ENCODE measurements around the gene SLC25A29.
"Not testable (repeated sequence)": the region's sequence is repeated elsewhere in the genome, so short reads cannot be mapped to it uniquely, and the experiment has no call there.

Gene SLC25A29

DNA sequence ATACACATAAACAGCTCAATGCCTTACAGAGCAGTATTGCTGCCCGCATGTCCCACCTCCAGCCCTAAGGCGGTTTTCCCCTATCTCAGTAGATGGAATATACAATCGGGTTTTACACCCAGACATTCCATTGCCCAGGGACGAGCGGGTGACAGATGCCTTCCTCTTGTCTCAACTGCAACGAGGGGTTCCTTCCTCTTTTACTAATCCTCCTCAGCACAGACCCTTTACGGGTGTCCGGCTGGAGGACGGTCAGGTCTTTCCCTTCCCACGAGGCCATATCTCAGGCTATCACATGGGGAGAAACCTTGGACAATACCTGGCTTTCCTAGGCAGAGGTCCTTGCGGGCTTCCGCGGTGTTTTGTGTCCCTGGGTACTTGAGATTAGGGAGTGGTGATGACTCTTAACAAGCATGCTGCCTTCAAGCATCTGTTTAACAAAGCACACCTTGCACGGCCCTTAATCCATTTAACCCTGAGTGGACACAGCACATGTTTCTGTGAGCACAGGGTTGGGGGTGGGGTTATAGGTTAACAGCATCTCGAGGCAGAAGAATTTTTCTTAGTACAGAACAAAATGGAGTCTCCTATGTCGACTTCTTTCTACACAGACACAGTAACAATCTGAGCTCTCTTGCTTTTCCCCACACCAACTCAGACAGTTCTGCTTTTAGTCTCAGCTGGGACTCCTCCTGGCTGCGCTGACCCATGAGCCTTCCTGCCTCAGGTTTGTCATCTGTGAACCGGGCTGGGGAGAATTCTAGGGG is 6.0 kb upstream of the SLC25A29 start:
- DNase-seq (ENCODE audit: low read depth) = not testable (repeated sequence)

GRCh38 chr14:100309028-100309737 is 2.9 kb upstream of the SLC25A29 start:
- no peak for DNase-seq (ENCODE audit: low read depth)

- DNase-seq (ENCODE audit: low read depth) = not testable (repeated sequence)
These were observed 2.2 kb upstream of the SLC25A29 start for GRCh38 chr14:100308427-100308792.

GRCh38 chr14:100307766-100308426 is 1.7 kb upstream of the SLC25A29 start:
- no peak for DNase-seq (ENCODE audit: low read depth)

- no peak for DNase-seq (ENCODE audit: low read depth)
These were observed 938 bp upstream of the SLC25A29 start for GRCh38 chr14:100306998-100307765.

DNA sequence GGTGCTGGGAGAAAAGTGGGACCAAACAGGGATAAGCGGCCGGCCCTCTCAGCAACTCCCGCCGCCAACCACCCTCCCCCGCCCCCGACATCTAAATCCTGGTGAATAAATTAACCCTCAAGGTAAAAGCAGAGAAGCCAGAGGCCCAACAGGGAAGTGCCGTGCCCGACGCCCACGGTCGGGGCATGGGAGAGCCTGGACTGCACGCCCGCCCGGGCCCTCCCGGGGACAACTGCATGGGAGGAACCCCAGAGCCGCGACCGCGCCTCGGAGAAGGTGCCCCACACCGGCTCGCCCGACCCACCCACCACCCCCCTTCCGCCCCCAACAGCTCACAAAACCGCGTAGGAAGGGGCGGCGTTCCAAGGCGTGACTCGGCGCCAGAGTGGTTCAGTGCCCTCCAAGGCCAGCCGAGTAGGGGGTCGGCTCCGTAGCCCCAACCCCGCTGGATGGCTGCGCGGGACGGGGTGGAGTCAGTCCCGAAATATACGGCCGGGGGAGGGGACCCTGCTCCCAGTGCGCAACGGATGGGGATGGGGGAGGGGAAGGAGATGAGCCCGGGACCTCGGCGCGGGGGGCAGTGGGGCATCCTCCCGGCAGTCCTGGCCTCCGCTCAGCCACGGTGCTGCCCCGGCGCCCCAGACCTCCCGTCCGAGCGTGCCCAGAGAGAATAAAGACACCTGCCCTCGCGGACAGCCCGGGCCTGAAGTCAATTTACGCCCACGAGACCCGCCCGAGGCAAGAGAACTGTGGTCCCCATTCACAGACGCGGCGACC is 732 bp downstream of the SLC25A29 start:
- peak; percentile 40 for DNase-seq (ENCODE audit: low read depth)

DNA sequence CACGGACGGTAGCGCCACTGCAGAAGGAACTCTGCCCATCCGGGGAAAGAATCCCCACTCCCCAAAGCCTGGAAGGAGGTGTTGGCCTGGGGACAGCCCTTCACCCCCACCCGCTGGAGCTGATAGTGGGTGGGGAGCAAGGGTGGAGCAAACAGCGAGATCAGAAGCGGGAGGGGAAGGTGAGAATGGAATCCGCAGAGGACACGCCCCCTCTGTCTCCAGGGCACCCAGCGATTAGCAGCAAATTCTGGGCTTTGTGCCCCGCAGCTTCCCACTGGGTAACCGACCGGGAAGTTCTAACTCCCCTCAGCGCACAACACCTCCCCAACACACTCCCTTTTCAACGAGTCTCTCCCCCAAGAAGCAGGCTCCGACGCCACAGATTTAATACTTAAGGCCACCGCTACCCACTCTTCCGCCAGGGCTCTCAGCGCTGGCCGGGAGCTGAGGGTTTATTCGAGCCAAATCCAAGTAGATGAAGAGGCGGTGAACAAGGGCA is 1.4 kb downstream of the SLC25A29 start:
- no peak for DNase-seq (ENCODE audit: low read depth)

DNA sequence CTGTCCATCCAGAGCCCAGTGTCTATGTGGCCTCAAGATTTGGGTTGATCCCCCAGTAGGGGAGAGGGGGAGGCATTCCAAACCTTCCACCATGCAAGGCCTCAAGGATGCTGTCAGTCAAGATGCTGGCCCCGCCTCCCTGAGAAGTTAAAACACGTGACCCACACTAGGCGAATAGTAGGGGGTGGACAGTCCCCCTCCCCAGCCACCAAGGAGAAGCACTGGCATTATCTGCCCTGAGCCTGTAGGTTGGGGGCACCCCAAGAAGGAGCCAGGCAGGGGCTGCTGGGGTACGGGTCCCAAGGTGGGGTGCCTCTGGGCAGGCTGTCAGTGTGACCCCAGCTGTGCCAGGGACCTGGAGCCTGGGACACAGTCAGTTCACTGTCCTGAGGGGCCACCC is 2.3 kb downstream of the SLC25A29 start:
- no peak for DNase-seq (ENCODE audit: low read depth)

DNA sequence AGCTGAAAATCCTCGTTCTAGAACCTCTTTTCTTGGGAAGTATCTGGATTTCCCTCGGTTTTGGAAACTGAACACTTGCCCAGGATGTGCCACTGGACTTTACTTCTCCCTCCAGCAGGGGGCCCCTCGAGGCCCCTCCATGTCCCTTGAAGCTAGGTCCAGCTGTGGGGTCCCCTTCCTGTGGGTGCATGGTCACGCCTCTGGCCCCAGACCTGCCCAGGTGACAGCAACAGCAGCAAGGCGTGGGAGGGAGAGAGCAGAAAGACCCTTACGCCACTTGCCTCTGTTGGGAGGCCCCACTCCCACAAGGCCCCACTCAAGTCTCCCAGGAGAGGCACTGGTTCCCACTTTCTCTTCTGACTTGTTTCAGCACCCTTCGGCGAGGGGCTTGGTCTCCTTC is 3.1 kb downstream of the SLC25A29 start:
- DNase-seq (ENCODE audit: low read depth) = no peak

- DNase-seq (ENCODE audit: low read depth) = no peak
These were observed 3.6 kb downstream of the SLC25A29 start for GRCh38 chr14:100302616-100303015.

- DNase-seq (ENCODE audit: low read depth) = no peak
These were observed 7.0 kb downstream of the SLC25A29 start for GRCh38 chr14:100299238-100299560.

GRCh38 chr14:100298551-100299237 is 7.5 kb downstream of the SLC25A29 start:
- no peak for DNase-seq (ENCODE audit: low read depth)

GRCh38 chr14:100297320-100298300 is 8.6 kb downstream of the SLC25A29 start:
- no peak for DNase-seq (ENCODE audit: low read depth)

DNA sequence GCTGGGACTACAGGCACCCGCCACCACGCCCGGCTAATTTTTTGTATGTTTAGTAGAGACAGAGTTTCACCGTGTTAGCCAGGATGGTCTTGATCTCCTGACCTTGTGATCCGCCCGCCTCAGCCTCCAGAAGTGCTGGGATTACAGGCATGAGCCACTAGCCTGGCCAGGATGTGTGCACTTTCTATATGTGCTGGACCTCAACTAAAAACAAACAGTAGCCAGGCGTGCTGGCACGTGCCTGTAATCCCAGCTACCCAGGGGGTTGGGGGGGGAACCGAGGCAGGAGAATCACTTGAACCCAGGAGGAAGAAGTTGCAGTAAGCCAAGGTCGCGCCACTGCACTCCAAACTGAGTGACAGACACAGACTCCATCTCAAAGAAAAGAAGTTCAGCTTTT is 9.5 kb downstream of the SLC25A29 start:
- not testable (repeated sequence) for DNase-seq (ENCODE audit: low read depth)

- DNase-seq (ENCODE audit: low read depth) = no peak
These were observed 10.1 kb downstream of the SLC25A29 start for GRCh38 chr14:100296106-100296651.

DNA sequence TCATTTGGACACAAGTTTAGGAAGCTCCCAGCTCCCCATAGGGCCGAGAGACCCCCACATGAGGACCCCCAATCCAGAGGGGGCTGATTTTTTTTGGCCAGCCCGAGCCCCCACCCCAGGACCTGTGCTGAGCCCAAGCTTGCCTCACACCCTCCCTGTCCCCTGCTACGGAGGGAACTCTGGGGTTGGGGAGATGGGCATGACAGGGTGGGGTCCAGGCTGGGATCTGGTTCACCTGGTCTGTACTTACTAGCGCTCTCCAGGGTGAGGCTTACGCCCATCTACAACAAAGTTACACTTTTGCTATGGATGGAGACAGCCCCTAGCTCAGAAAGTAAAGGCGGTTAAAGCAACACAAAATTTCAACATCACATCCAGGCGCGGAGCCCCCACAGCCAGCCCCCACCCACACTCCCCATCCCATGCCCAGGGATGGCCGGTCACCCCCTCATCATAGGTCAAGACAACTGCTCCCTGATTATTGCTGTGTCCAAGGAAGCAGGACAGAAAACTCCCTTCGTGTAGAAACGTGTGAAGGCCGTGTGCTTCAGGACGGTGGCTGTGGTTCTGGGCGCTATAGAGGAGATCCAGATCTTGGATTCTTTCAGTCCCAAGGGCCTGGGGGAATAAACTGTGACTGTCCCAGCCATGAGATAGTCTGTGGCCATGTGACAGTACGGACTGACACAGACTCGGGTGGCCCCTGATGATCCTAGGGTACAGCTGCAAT is 10.7 kb downstream of the SLC25A29 start:
- DNase-seq (ENCODE audit: low read depth) = no peak

GRCh38 chr14:100294963-100295330 is 11.3 kb downstream of the SLC25A29 start:
- DNase-seq (ENCODE audit: low read depth) = no peak

- no peak for DNase-seq (ENCODE audit: low read depth)
These were observed 11.9 kb downstream of the SLC25A29 start for GRCh38 chr14:100294213-100294962.

Measured in activated T-cell treated with anti-CD3 and anti-CD28 coated beads for 1 hour (primary cell).